Natural killer cell (primary cell): ENCODE results near the gene GIMAP6. TPM values are rescaled to one million over a fixed set of nuclear protein-coding genes. Genes with fewer than 3 reads are reported as not detected.

Experiments
- ATAC-seq, 3 donors: fragments of 150-1000 bp in 2 of 3; fragments of 200-7000 bp in 1 of 3; cut with Tn5 transposase; 1 replicate in 1 of 3; 2 replicates in 2 of 3; pipeline ENCODE4 v1.10.0; 2021; ENCODE audit warnings: mild to moderate bottlenecking in 2 of 3, moderate library complexity in 2 of 3
- DNase-seq, 2 donors: peaks; one replicate each; pipeline versions ENCODE4 v3.0.0 to v3.0.0-alpha.2; 2013 to 2021; ENCODE audit warnings: mixed read lengths in 1 of 2
- H3K27ac ChIP-seq: one replicate; pipeline ENCODE4 v1.5.1; 2013; ENCODE audit warnings: mild to moderate bottlenecking, low read length
- H3K27me3 ChIP-seq: one replicate; pipeline ENCODE4 v1.6.1; 2013; ENCODE audit warnings: low read length; ENCODE audit not compliant: control insufficient read depth, insufficient read depth
- H3K36me3 ChIP-seq: one replicate; pipeline ENCODE4 v1.6.1; 2013; ENCODE audit warnings: low read length; ENCODE audit not compliant: control insufficient read depth, insufficient read depth
- H3K4me1 ChIP-seq: one replicate; pipeline ENCODE4 v1.6.1; 2013; ENCODE audit warnings: low read length; ENCODE audit not compliant: control insufficient read depth, insufficient read depth
- H3K4me3 ChIP-seq: one replicate; pipeline ENCODE4 v1.5.1; 2013; ENCODE audit warnings: low read length
- H3K9me3 ChIP-seq: one replicate; pipeline ENCODE4 v1.6.1; 2013; ENCODE audit warnings: low read length; ENCODE audit not compliant: control insufficient read depth, insufficient read depth
- H3K27ac Mint-ChIP-seq, 2 donors: one replicate each; pipeline ENCODE4 v1.8.0; 2022; ENCODE audit warnings: mild to moderate bottlenecking in 2 of 2, mixed read lengths in 2 of 2, moderate library complexity in 1 of 2
- H3K27me3 Mint-ChIP-seq, 2 donors: one replicate each; pipeline ENCODE4 v1.8.0; 2022; ENCODE audit warnings: low read depth in 2 of 2, mixed read lengths in 2 of 2
- H3K36me3 Mint-ChIP-seq: one replicate; pipeline ENCODE4 v1.8.0; 2022; ENCODE audit warnings: mixed read lengths
- H3K4me1 Mint-ChIP-seq, 2 donors: one replicate each; pipeline ENCODE4 v1.8.0; 2022; ENCODE audit warnings: mixed read lengths in 2 of 2
- H3K4me3 Mint-ChIP-seq: one replicate; pipeline ENCODE4 v1.8.0; 2022; ENCODE audit warnings: mild to moderate bottlenecking, moderate library complexity, mixed read lengths
- H3K9me3 Mint-ChIP-seq, 2 donors: one replicate each; pipeline ENCODE4 v1.8.0; 2022; ENCODE audit warnings: mixed read lengths in 2 of 2
- CTCF ChIP-seq: fragments of 200-600 bp; IDR thresholded peaks from one replicate; pipeline ENCODE4 v1.8.0; 2022; ENCODE audit warnings: antibody characterized with exemption
- WGBS: methylation state at CpG from one replicate; pipeline ENCODE4 v1.1.7; 2013; ENCODE audit warnings: missing lambda C conversion rate; ENCODE audit not compliant: insufficient coverage; 5-methylcytosine and 5-hydroxymethylcytosine counted together
- intact Hi-C: fragments of 100-400 bp; cut with micrococcal nuclease; formaldehyde crosslinking; loops from one replicate; pipeline ENCODE4 v1.14.2; 2022
- total RNA-seq, 4 donors: library from RNA; stranded (reverse); fragments of 120-200 nt in 1 of 4; gene quantifications; one replicate each; pipeline versions ENCODE4 v1.2.3 to v1.2.4, GENCODE V29; 2013 to 2022

The GIMAP6 gene
- total RNA-seq, 3 donors from 2014 or later (not counting 1 experiment from before 2014, with no cell fraction given): 39.7 to 100 (median 51.9) TPM

GRCh38 chr7:150656047-150656446 is 23.9 kb upstream of the GIMAP6 start:
- whole genome bisulfite sequencing: 90% methylated on average over 4 of the region's 5 CpGs
- H3K4me1 ChIP-seq: no peaks in the 10 kb centered on the region
- Mint-ChIP-seq H3K27ac (no peak overlapping the region), H3K4me1 (peaks cover 5 to 22% of the 10 kb centered on the region in 2 donors), H3K9me3 (no peaks in the 10 kb centered on the region), H3K36me3 (no peaks in the 10 kb centered on the region), H3K4me3 (no peak overlapping the region), H3K27me3 (no peaks in the 10 kb centered on the region)
- no peak overlapping the region for H3K4me3 ChIP-seq
- no peaks in the 10 kb centered on the region for H3K27me3 ChIP-seq
- peaks cover 5% of the 10 kb centered on the region for H3K9me3 ChIP-seq
- H3K27ac ChIP-seq: no peak overlapping the region
- no peak for ATAC-seq
- intact Hi-C loops: no loop called here
- no peaks in the 10 kb centered on the region for H3K36me3 ChIP-seq
- DNase-seq: no peak
- no peak for TF ChIP-seq CTCF

GRCh38 chr7:150654692-150655091 is 22.5 kb upstream of the GIMAP6 start:
- ATAC-seq (no peak), DNase-seq (no peak)
- intact Hi-C loops: no loop called here
- Mint-ChIP-seq H3K4me3 (no peak overlapping the region), H3K27ac (no peak overlapping the region), H3K36me3 (no peaks in the 10 kb centered on the region), H3K27me3 (no peaks in the 10 kb centered on the region), H3K4me1 (peaks cover 0 to 19% of the 10 kb centered on the region in 2 donors), H3K9me3 (no peaks in the 10 kb centered on the region)
- Histone ChIP-seq H3K9me3 (peaks cover 5% of the 10 kb centered on the region), H3K36me3 (no peaks in the 10 kb centered on the region), H3K27ac (no peak overlapping the region), H3K27me3 (no peaks in the 10 kb centered on the region), H3K4me1 (no peaks in the 10 kb centered on the region), H3K4me3 (no peak overlapping the region)
- TF ChIP-seq CTCF: no peak
- 94% methylated on average over 2 of the region's 2 CpGs for WGBS

GRCh38 chr7:150649080-150649385 is 16.8 kb upstream of the GIMAP6 start:
- TF ChIP-seq CTCF: no peak

GRCh38 chr7:150648353-150649079 is 16.3 kb upstream of the GIMAP6 start:
- Histone ChIP-seq H3K36me3 (no peaks in the 10 kb centered on the region), H3K27me3 (no peaks in the 10 kb centered on the region), H3K4me3 (no peak overlapping the region), H3K4me1 (peaks cover 9% of the 10 kb centered on the region), H3K27ac (peak overlapping the region; percentile 28), H3K9me3 (no peaks in the 10 kb centered on the region)
- no peak for TF ChIP-seq CTCF
- intact Hi-C loops: no loop called here
- Mint-ChIP-seq H3K27me3 (no peaks in the 10 kb centered on the region), H3K9me3 (no peaks in the 10 kb centered on the region), H3K36me3 (peaks cover 5% of the 10 kb centered on the region), H3K4me3 (no peak overlapping the region), H3K27ac (peak overlapping the region in 1 of 2 donors; percentile 35), H3K4me1 (peaks cover 17 to 27% of the 10 kb centered on the region in 2 donors)
- ATAC-seq (no peak), DNase-seq (peak in 1 of 2 donors; percentile 69)
- 52% methylated on average over 2 of the region's 3 CpGs for WGBS

More at GRCh38 chr7:150649080-150649385, 16.8 kb upstream of the GIMAP6 start:
- intact Hi-C loops: no loop called here
- H3K4me1 ChIP-seq: peaks cover 9% of the 10 kb centered on the region
- no peaks in the 10 kb centered on the region for H3K36me3 ChIP-seq
- DNase-seq (no peak), ATAC-seq (no peak)
- H3K4me3 ChIP-seq: no peak overlapping the region
- H3K9me3 ChIP-seq: no peaks in the 10 kb centered on the region
- H3K27ac Mint-ChIP-seq: peak overlapping the region in 1 of 2 donors; percentile 35
- H3K36me3 Mint-ChIP-seq: peaks cover 3% of the 10 kb centered on the region
- no peaks in the 10 kb centered on the region for H3K27me3 ChIP-seq
- no peaks in the 10 kb centered on the region for H3K9me3 Mint-ChIP-seq
- peaks cover 17 to 27% of the 10 kb centered on the region in 2 donors for H3K4me1 Mint-ChIP-seq
- H3K4me3 Mint-ChIP-seq: no peak overlapping the region
- no peaks in the 10 kb centered on the region for H3K27me3 Mint-ChIP-seq
- 71% methylated on average over 3 of the region's 3 CpGs for WGBS
- H3K27ac ChIP-seq: no peak overlapping the region
